GM12891 (cell line): ENCODE data around the gene GJC2.

Experiments used
- PAX5 ChIP-seq: IDR thresholded peaks from 2 replicates; pipeline ENCODE4 v1.6.1; 2011; ENCODE audit warnings: low read length, moderate library complexity, mild to moderate bottlenecking; ENCODE audit not compliant: insufficient read depth, severe bottlenecking
- POLR2A ChIP-seq: IDR thresholded peaks from 2 replicates; pipeline ENCODE4 v1.6.1; 2011; ENCODE audit warnings: low read depth, low read length, control low read depth
- POLR2AphosphoS5 ChIP-seq: IDR thresholded peaks from 2 replicates; pipeline ENCODE4 v1.6.1; 2011; ENCODE audit warnings: low read depth, low read length, control low read depth
- POU2F2 ChIP-seq: IDR thresholded peaks from 2 replicates; pipeline ENCODE4 v1.6.1; 2011; ENCODE audit warnings: low read depth, mild to moderate bottlenecking, control low read depth, low read length, moderate library complexity
- SPI1 ChIP-seq: IDR thresholded peaks from 2 replicates; pipeline ENCODE4 v1.6.1; 2011; ENCODE audit warnings: low read depth, low read length, control low read depth
- TAF1 ChIP-seq: IDR thresholded peaks from 2 replicates; pipeline ENCODE4 v1.6.1; 2011; ENCODE audit warnings: low read depth, low read length, control low read depth

- TF ChIP-seq POLR2AphosphoS5 (no peak), POLR2A (no peak), SPI1 (no peak), POU2F2 (no peak), TAF1 (no peak), PAX5 (no peak)
These were observed 28.3 kb downstream of the GJC2 start for GRCh38 chr1:228177721-228178710.
